GM18870 (cell line): ENCODE results near the gene GGTLC3.
A peak's percentile ranks its signal among the peaks of the same experiment; 100 is the strongest.
"Not testable (repeated sequence)": the region's sequence is repeated elsewhere in the genome, so short reads cannot be mapped to it uniquely, and the experiment has no call there.

Experiments used
- ATAC-seq: cut with Tn5 transposase; IDR thresholded peaks from one replicate; pipeline ENCODE4 v1.9.1; 2021; ENCODE audit warnings: moderate library complexity; ENCODE audit not compliant: unreplicated experiment

Gene GGTLC3

GRCh38 chr22:18518061-18518460, at the start of gene GGTLC3:
Gene GGTLC3, minus strand, starts transcription at chr22:18518161. Its CDS starts 264 bp downstream, at chr22:18517897.
- not testable (repeated sequence) for ATAC-seq

- ATAC-seq = not testable (repeated sequence)
Measured at GRCh38 chr22:18560099-18560974, 42.4 kb upstream of the GGTLC3 start.

GRCh38 chr22:18558939-18559338, 41.0 kb upstream of the GGTLC3 start:
- ATAC-seq = not testable (repeated sequence)

GRCh38 chr22:18558516-18558915, 40.6 kb upstream of the GGTLC3 start:
- ATAC-seq = not testable (repeated sequence)

- ATAC-seq = not testable (repeated sequence)
Measured at GRCh38 chr22:18554280-18555256, 36.6 kb upstream of the GGTLC3 start.

GRCh38 chr22:18552839-18553597, 35.1 kb upstream of the GGTLC3 start:
- ATAC-seq = not testable (repeated sequence)

GRCh38 chr22:18551046-18551445, 33.1 kb upstream of the GGTLC3 start:
- not testable (repeated sequence) for ATAC-seq

GRCh38 chr22:18549458-18550179, 31.7 kb upstream of the GGTLC3 start:
- not testable (repeated sequence) for ATAC-seq

- ATAC-seq = not testable (repeated sequence)
Measured at GRCh38 chr22:18544615-18545014, 26.7 kb upstream of the GGTLC3 start.

- ATAC-seq = not testable (repeated sequence)
Measured at GRCh38 chr22:18543400-18543799, 25.4 kb upstream of the GGTLC3 start.

- not testable (repeated sequence) for ATAC-seq
Measured at GRCh38 chr22:18539994-18540393, 22.0 kb upstream of the GGTLC3 start.

GRCh38 chr22:18534315-18534714, 16.4 kb upstream of the GGTLC3 start:
- ATAC-seq = not testable (repeated sequence)

GRCh38 chr22:18533633-18534032, 15.7 kb upstream of the GGTLC3 start:
- not testable (repeated sequence) for ATAC-seq

GRCh38 chr22:18529416-18530145, 11.6 kb upstream of the GGTLC3 start:
- ATAC-seq = peak; percentile 26

GRCh38 chr22:18528597-18529415, 10.8 kb upstream of the GGTLC3 start:
- ATAC-seq = peak; percentile 57

GRCh38 chr22:18527752-18528596, 10.0 kb upstream of the GGTLC3 start, which contains the start of gene TMEM191B:
Gene TMEM191B, plus strand, starts transcription at chr22:18527802. Its CDS starts 179 bp downstream, at chr22:18527981.
- ATAC-seq = peak; percentile 22

- ATAC-seq = not testable (repeated sequence)
Measured at GRCh38 chr22:18523328-18523727, 5.4 kb upstream of the GGTLC3 start.
